Stimulated activated CD4-positive, alpha-beta T cell treated with anti-CD3 and anti-CD28 coated beads, Interleukin-4, amount 100 ng/mL, for 48 hours (primary cell): ENCODE measurements around the gene CD248.
"Not testable (repeated sequence)": the region's sequence is repeated elsewhere in the genome, so short reads cannot be mapped to it uniquely, and the experiment has no call there.

Source experiments
- DNase-seq, 2 donors: peaks; one replicate each; pipeline ENCODE4 v3.0.0-alpha.2; 2020; ENCODE audit warnings: low read depth in 2 of 2

The CD248 gene

DNA sequence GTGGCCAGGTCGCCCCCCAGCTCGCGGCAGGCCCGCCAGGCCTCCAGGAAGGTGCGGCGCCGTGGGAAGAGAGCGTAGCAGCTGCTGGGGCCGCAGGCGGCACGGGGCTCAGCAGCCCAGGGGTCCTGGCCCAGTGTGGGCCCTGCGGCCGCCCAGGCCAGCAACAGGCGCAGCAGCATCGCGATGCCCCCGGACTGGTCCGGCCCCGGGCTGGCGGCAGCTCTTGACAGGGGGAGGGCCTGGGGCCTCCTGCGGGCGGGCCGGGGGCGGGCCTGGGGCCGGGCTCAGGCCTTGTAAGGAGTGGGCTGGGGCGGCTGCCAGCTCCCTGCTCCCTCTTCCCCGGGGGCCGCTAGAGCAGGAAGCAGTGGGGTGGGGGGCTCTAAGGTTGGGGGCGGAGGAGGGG lies at the start of gene CD248:
CD248 (minus strand) TSS at position 196 of the 403 bp plus-strand sequence; CDS start at position 179, 17 bp downstream.
- no peak for DNase-seq

- DNase-seq: no peak
These were observed 49.1 kb upstream of the CD248 start for GRCh38 chr11:66365711-66366619.

- DNase-seq: no peak
These were observed 48.3 kb upstream of the CD248 start for GRCh38 chr11:66365166-66365565.

DNA sequence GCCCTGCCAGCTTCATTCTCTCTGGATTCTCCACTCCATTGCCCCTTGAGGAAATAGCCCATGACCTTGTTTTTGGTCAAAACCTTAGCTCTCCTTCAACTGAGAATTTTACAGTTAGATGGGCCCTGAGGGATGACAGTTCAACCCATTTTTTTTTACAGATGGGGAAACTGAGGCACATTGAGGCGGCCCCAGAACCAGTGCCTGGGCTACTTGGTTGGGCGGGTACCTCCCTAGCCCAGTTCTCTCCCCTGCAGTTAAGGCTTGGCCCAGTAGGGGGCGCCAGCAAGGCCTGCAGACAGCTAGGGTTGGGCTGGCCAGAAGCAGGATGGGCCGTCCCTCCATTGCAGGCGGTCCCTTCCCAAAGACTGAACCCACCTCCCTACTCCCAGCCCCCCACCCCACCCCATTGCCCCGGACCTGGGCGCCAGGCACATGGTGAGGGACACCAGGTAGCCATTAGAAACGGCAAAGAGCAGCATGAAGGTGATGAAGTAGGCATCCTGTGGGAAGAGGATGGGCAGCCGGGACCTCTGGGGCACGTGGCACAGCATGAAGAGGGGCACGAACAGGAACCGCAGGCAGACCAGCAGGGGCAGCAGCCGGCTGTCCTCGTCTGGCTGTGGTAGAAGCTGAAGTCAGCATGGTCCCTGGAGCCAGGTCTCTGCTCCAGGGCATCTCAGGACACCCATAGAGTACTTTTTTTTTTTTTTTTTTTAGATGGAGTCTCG lies 47.1 kb upstream of the CD248 start:
- peak; percentile 73 to 88 for DNase-seq

GRCh38 chr11:66363187-66363601 lies 46.4 kb upstream of the CD248 start:
- no peak for DNase-seq

- no peak for DNase-seq
These were observed 45.8 kb upstream of the CD248 start for GRCh38 chr11:66362481-66363147.

GRCh38 chr11:66361502-66361941 lies 44.7 kb upstream of the CD248 start:
- DNase-seq: no peak

GRCh38 chr11:66360406-66361073 lies 43.7 kb upstream of the CD248 start:
- no peak for DNase-seq

DNA sequence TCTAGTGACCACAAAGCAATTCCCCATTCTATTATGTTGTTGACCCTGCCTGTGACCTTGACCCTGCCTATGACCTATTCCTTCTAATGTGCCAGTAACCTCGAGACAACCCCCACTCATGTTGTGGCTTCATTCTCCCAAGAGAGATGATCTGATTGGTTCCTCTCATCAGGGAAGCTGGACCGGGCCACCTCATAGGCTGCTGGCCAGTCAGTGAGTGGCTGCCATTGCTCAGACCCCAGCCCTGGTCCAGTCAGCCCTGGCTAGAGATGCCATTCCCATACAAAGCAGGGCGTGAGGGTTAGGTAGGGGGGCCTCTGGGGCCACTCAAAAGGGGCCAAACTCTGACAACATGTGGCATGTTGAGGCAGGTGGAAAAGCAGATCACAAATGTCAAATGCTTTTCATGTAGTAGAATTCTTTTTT lies 42.8 kb upstream of the CD248 start:
- DNase-seq: no peak

DNA sequence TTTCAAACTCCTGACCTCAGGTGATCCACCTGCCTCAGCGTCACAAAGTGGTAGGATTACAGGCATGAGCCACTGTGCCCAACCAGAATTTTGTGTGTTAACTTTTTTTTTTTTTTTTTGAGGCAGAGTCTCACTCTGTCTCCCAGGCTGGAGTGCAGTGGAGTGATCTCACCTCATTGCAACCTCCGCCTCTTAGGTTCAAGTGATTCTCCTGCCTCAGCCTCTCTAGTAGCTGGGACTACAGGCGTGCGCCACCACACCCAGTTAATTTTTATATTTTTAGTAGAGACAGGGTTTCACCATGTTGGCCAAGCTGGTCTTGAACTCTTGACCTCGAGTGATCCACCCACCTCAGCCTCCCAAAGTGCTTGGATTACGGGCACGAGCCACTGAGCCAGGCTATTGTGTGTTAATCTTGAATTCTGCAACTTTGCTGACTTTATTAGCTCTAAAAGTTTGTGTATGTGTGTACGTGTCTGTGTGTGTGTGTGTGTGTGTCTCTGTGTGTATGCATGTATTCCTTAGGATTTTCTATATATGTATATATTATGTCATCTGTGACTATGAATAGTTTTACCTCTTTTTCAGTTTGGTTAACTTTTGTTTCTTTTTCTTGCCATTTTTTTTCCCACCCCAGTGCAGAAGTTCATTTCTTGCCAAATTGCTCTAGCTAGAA lies 33.9 kb upstream of the CD248 start:
- not testable (repeated sequence) for DNase-seq

- DNase-seq: no peak
These were observed 32.2 kb upstream of the CD248 start for GRCh38 chr11:66349084-66349386.

GRCh38 chr11:66347425-66348276 lies 30.8 kb upstream of the CD248 start, which contains the start of gene B4GAT1:
Gene B4GAT1, minus strand, starts transcription at chr11:66347629. Its CDS starts 84 bp downstream, at chr11:66347545.
- peak; percentile 80 to 81 for DNase-seq

- DNase-seq: no peak
These were observed 29.9 kb upstream of the CD248 start for GRCh38 chr11:66346476-66347424.

DNA sequence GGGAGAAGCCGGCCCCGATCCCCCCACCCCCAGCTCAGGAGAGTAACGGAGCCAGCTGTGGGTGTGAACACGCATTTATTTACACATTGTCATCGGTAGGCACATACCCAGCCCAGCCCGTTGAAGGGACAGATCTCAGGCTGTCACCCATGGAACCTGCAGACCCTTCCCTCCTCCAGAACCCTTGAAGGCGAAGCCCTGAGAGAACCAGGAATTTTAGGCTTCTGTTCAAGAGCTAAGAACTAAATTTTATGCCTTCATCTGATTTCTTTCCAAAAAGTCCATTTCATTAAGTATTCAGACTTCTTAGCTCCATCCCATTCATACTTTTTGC lies 28.4 kb upstream of the CD248 start:
- DNase-seq: no peak

GRCh38 chr11:66344550-66345315 lies 27.9 kb upstream of the CD248 start, which contains the start of gene BRMS1:
Gene BRMS1, minus strand, starts transcription at chr11:66345104. Its CDS starts 2,870 bp downstream, at chr11:66342234.
- peak; percentile 91 to 94 for DNase-seq

DNA sequence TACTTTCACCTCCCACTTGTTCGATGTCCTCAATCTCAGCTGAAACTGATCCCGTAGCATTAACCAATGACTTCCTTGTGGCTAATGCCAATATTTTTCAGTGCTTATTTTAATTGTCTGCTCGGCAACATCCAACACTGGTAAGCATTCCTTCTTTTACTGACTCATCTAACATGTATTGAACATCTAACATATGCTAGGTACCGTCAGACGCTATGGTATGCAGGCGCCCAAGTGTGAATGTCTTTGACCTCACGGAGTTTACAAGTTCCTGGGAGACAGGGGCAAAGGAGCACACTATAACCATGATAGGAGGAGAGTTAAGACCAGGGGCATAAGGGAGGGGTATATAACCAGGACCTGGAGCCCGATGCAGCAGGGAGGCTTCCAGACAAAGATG lies 26.3 kb upstream of the CD248 start:
- DNase-seq: no peak

- no peak for DNase-seq
These were observed 24.8 kb upstream of the CD248 start for GRCh38 chr11:66341502-66342126.
